CD4-positive, alpha-beta T cell treated with Interleukin-10 for 1 hour (primary cell): ENCODE measurements around the gene VPS26B.
"Not testable (repeated sequence)": the region's sequence is repeated elsewhere in the genome, so short reads cannot be mapped to it uniquely, and the experiment has no call there.

Experiments used
- DNase-seq: peaks from one replicate; pipeline ENCODE4 v3.0.0-alpha.2; 2020

The VPS26B gene

DNA sequence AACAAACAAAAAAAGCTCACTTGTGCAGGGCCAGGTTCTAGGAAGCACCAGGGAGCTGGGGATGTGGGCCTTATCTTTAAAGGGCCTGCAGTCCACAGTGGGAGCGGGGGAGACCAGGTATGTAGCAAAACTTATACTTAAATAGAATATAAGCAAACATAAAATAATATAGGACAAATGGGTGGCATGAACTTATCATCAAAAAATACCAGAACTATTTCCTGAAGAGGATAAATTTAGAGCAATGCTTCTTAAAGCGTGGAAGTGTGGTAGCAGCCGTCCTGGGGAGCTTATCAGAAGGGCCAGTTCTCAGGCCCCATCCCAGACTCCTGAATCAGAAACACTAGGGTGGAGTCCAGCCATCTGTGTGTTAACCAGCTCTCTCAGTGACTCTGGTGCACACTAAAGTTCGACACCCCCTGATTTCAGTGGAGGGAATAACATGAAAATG, 9.3 kb downstream of the VPS26B start:
- no peak for DNase-seq

DNA sequence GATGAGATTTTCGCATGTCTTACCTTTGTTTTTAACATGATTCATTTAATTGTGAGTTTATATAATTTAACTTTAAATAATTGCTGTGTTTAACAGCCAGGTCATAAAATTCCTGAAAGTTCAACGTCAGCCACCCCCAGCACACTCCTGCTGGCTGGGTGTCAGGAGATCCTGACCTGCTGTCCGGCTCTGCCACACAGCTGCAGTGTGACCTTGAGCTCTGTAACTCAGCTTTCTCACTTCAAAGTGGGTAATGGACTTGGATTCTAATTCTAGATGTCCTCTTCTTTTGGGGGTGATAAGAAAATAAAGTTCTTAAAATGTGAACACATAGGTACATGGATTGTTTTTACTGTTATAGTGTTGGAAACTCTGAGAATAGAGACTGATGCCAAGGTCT, 10.9 kb downstream of the VPS26B start:
- no peak for DNase-seq

DNA sequence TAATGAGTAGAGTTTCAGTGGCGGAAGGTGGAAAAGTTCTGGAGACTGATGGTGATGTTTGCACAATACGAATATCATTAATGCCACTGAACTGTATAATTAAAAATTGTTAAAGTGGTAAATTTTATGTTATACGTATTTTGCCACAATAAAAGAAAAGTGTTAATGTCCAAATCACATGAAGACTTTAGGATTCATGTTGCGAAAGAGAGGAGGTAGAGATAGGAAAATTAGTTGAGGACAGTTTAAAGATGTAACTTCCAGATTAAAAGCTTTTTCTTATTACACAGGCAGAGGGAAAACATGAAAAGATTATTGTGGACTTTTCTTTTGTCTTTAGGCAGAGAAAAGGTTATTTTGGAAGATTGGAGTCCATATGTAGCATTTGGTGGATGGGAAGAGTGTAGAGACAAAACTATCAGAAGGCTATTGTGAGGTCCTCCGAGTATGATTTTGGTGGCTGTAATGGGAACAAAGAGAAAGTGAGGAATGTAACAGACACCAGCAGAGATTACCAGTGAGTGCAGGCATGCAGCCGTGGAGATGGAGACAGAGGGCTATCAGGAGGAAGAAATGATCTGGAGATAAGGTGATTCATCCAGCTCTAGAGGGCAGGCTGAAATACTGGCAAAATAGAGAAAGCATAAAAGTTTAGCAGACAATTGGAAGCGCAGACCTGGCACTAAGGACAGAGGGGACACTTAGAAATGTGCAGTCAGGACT, 12.5 kb downstream of the VPS26B start:
- DNase-seq, result no peak

- DNase-seq, result no peak
Measured at GRCh38 chr11:134237557-134237922, 13.1 kb downstream of the VPS26B start.

DNA sequence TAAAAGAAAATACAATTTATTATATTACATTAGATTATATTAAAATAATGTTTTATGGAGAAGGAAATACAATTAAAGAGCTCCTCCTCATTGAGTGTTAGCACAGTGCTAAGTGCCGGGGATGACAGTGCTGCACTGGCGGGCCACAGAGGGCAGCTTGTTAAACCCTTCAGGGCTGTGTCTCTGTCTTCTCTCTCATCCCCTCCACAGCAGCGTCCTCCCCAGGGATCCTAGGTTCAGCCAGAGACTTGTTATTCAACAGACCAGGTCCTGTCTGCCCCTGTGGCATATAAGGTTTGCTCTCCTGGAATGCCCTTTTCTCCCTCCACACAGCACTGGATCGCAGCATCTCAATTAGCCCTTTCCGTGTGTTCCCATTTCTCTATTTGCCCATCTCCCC, 14.5 kb downstream of the VPS26B start:
- DNase-seq, result no peak

- DNase-seq, result no peak
Measured at GRCh38 chr11:134240592-134240991, 16.1 kb downstream of the VPS26B start.

DNA sequence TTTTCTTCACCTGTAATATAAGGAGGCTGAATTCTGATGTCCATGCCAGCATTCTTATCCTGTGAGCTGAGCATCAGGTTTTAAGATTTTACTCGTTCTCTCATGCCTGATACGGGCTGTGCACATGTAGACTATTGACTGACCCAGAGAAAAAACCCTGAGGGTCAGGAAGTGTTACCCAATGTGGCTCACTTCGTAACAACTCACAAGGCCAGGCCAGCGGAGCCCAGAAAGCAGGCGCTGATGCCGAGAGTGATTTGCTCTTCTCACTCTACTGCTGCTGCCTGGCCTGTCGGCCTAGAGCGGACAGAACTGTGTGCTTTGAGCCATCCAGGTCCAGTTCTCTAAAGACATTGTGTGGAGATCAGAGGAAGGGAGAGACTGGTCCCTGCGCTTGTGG, 17.9 kb downstream of the VPS26B start:
- DNase-seq, result no peak

DNA sequence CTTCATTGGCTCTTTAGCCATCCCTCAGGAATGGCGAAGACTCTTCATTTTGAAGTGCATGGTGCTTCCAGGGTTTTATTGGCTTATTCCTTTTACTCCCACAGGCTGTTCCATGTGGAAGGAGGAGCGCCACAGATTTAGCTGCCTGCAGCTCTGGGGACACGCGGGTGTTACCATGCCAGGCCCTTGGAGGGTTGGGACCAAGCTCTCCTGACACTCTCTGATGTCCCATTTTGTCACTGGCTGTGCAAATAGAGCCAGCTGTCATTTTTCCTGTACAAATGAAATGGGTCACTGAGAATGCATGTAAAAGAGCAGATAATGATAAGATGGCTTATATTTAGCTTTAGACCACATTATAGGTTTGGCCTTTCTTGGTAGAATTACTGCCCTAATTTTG, 19.4 kb downstream of the VPS26B start:
- DNase-seq, result no peak

DNA sequence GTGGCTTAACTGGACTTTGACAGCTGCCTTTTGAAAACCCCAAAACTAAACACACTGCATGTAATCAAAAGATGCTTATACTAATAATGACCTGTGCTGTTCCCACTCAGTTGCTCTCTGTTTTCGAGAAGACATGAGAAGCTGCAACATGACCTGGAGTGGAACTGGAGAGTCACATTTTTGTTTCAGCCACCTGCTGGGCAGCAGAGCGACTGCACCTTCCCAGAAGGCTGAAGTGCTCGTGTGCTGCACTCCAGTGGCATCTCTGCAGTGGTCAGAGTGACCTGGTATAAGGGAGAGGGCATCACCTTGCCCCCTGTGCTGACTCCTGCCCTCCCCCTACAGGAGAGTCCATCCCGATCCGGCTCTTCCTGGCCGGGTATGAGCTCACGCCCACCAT, 20.1 kb downstream of the VPS26B start:
- peak; percentile 32 for DNase-seq

DNA sequence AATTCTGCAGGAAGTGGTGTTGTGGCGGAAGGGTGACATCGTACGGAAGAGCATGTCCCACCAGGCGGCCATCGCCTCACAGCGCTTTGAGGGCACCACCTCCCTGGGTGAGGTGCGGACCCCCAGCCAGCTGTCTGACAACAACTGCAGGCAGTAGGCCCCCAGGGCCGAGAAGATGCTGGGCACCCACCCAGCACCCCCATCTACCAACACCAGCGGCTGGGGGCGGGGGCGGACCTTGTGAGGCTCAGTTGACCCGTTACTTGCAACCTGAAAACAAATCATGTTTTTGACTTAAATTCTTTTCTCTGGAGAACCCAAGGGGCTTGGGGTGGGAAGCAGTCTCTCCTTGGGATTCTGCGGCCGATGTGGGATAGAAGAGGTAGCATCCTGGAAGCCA, 21.0 kb downstream of the VPS26B start:
- DNase-seq, result no peak

GRCh38 chr11:134246100-134246499, 21.6 kb downstream of the VPS26B start:
- DNase-seq, result no peak

- DNase-seq, result no peak
Measured at GRCh38 chr11:134246678-134247077, 22.2 kb downstream of the VPS26B start.

GRCh38 chr11:134248910-134249480, 24.5 kb downstream of the VPS26B start:
- DNase-seq, result no peak

- no peak for DNase-seq
Measured at GRCh38 chr11:134250246-134250645, 25.8 kb downstream of the VPS26B start.

GRCh38 chr11:134250675-134251074, 26.2 kb downstream of the VPS26B start:
- DNase-seq, result no peak

DNA sequence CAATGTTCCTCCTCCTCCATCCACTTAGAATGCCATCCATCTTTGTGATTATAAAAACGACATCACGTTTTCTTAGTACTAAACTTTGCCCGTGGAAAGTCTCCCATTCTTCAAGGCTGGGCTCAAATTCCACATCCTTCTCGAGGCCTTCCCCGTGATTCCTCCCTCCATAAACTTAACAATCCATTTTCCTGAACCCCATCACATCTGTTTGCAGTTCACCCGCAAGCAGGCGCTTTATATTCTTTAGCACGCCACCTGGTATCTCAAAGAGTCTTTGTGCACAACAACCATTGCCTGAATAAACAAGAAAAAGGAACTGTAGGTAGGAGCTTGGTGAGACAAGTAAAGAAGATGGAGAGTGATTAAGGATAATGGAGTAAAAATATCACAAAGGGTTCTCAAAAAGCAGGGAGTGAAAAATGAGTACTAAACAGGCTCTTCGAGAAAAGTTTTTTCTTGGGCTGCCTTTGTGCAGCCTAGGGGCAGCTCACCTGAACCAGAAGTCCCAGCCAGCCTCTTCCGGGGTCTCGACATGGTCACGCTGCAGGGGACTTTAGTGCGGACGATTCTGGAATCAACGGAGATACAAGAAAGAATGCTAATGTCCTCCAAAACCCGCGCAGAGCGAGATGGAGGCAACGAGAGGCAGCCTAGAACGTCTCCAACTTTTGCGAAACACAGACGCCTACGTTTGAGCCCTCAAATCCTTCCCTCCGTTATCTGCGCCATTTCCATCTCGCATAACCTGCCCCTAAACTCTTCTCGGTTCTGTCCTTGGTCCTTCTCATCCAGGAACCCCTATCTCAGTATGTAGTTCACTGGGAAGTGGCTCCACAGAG, 28.1 kb downstream of the VPS26B start:
- no peak for DNase-seq

DNA sequence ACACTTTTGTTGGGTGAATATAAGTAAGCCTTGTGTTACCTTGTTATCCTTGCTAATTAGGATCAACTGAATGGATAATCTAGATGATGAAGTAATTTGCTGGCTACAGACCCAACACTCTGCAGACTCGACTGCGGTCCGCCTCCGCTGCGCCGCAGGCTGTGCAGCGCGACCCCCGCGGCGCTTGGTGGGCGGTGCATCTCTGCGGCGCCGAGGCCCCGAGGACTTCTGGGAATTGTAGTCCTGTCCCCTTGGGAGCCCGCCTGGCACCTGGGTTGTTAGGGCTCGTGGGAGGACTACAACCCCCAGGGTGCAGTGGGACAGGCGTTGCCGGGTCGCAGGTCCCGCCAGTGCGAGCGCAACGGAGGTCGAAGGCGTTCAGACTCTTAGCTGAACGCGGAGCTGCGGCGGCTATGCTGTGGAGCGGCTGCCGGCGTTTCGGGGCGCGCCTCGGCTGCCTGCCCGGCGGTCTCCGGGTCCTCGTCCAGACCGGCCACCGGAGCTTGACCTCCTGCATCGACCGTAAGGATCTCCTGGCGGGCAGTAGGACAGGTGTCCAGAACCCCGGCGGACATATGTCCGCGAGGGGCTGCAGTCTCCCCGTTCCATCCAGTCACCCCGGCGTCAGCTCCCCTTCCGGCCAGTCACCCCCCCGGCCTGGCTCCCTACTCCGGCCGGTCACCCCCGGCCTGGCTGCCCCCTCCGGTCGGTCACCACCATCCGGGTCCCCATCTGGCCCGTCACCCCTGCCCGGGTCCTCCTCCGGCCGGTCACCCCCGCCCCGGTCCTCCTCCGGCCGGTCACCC, 28.9 kb downstream of the VPS26B start, which contains the start of the genes ACAD8 and THYN1:
Gene ACAD8 (plus strand): TSS at position 381 of the 806 bp plus-strand sequence. CDS start 33 bp downstream, at position 414.
Gene THYN1 (minus strand): TSS at position 165 of the 806 bp plus-strand sequence. CDS start 470 bp downstream, outside the sequence.
- peak; percentile 96 for DNase-seq

DNA sequence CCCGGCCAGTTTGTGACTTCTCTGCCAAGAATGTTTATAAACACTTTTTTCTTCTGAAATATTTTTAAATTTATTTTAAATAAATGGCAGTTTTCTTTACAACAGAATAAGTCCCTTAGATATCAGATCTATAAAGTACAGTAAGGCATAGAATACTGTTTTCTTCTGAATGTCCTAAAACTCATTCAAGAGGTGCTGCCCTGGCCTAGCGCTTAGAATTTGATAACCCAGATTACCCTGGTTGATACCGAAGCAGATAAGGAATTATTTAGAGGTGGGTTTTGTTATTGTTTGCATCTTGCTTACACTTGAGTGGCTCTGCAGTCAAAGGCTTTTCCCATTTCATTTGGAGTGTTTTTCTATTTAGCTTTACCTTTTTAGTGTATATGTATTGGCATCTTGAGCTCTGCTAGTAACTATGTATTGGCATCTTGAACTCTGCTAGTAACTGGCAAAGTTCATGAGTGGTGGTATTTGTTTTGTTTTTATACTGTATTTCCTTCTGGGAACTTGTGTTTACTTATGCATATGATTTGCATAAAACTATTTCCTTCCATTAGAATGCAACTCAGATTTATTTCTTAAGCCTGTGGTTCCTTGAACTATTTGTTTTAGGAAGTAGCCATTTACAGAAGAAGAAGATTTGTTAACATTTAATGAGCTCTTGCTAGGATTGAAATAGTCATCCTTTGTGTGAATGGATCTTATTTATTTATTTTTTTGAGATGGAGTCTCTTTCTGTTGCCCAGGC, 30.1 kb downstream of the VPS26B start:
- DNase-seq, result no peak

- not testable (repeated sequence) for DNase-seq
Measured at GRCh38 chr11:134255184-134255561, 30.7 kb downstream of the VPS26B start.

DNA sequence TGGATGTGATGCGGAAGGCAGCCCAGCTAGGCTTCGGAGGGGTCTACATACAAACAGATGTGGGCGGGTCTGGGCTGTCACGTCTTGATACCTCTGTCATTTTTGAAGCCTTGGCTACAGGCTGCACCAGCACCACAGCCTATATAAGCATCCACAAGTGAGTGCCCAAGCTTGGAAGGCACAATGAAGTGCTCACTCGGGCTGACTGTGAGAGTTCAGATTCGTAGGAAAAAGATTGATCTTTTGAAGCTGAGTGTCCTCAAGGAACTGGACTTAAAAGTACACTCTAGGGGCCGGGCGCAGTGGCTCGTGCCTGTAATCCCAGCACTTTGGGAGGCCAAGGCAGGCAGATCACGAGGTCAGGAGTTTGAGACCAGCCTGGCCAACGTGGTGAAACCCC, 32.6 kb downstream of the VPS26B start:
- no peak for DNase-seq

GRCh38 chr11:134258577-134258976, 34.1 kb downstream of the VPS26B start:
- no peak for DNase-seq

DNA sequence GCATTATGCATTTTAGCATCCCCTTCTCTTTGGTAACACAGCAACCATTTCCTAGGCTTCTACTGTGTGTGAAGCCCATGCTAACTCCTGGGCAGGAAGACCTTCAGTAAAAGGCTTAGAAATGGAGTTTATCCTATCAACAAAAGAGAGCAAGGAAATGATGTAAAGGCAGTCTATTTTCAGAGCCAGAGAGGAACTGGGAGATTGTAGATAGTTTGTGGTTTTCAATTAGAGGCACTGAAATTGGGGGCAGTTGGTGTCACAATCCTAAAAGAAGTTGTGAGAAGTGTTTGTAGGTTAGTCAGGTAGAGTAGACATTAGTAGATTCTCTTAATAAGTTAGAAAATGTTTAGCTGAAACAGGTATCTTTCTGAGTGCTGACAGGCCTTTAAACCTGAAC, 36.0 kb downstream of the VPS26B start:
- no peak for DNase-seq
